Rectal smooth muscle tissue (tissue), 1 donor: ENCODE measurements around the gene OPALIN.

Experiments used
- H3K27ac ChIP-seq: one replicate; pipeline ENCODE4 v1.7.0; 2013; ENCODE audit warnings: low read depth, low read length, inconsistent platforms
- H3K27me3 ChIP-seq: one replicate; pipeline ENCODE4 v1.7.0; 2013; ENCODE audit warnings: low read length; ENCODE audit not compliant: control insufficient read depth, insufficient read depth
- H3K36me3 ChIP-seq: one replicate; pipeline ENCODE4 v1.7.0; 2013; ENCODE audit warnings: low read length; ENCODE audit not compliant: control insufficient read depth, insufficient read depth
- H3K4me1 ChIP-seq: one replicate; pipeline ENCODE4 v1.7.0; 2013; ENCODE audit warnings: low read length; ENCODE audit not compliant: control insufficient read depth, insufficient read depth
- H3K4me3 ChIP-seq: one replicate; pipeline ENCODE4 v1.7.0; 2013; ENCODE audit warnings: low read length
- H3K9ac ChIP-seq: one replicate; pipeline ENCODE4 v1.7.0; 2013; ENCODE audit warnings: low read length

OPALIN gene

GRCh38 chr10:96304230-96304629 is 54.6 kb downstream of the OPALIN start, which contains the start of gene DNTT:
Gene DNTT, plus strand, starts transcription at chr10:96304434. Its CDS starts 64 bp downstream, at chr10:96304498.
- Histone ChIP-seq H3K4me1 (peaks cover 4% of the 10 kb centered on the region), H3K4me3 (no peak within 1 kb of the TSS), H3K27ac (no peak within 1 kb of the TSS)

GRCh38 chr10:96301616-96302015 is 57.2 kb downstream of the OPALIN start:
- no peaks in the 10 kb centered on the region for H3K4me1 ChIP-seq

More at GRCh38 chr10:96304230-96304629, 54.6 kb downstream of the OPALIN start, which contains the start of gene DNTT:
- no peaks in the 10 kb centered on the region for H3K36me3 ChIP-seq
- no peak within 1 kb of the TSS for H3K9ac ChIP-seq
- no peaks in the 10 kb centered on the region for H3K27me3 ChIP-seq

GRCh38 chr10:96299383-96299782 is 59.4 kb downstream of the OPALIN start:
- H3K9ac ChIP-seq, result no peak overlapping the region
- no peaks in the 10 kb centered on the region for H3K36me3 ChIP-seq
- no peaks in the 10 kb centered on the region for H3K27me3 ChIP-seq
- H3K27ac ChIP-seq, result no peak overlapping the region
- no peak overlapping the region for H3K4me3 ChIP-seq
- no peaks in the 10 kb centered on the region for H3K4me1 ChIP-seq

More at GRCh38 chr10:96301616-96302015, 57.2 kb downstream of the OPALIN start:
- no peaks in the 10 kb centered on the region for H3K36me3 ChIP-seq
- no peaks in the 10 kb centered on the region for H3K27me3 ChIP-seq
- no peak overlapping the region for H3K4me3 ChIP-seq
- H3K9ac ChIP-seq, result no peak overlapping the region
- H3K27ac ChIP-seq, result no peak overlapping the region

GRCh38 chr10:96298362-96298761 is 60.4 kb downstream of the OPALIN start:
- H3K4me1 ChIP-seq, result no peaks in the 10 kb centered on the region
- H3K27ac ChIP-seq, result no peak overlapping the region
- no peaks in the 10 kb centered on the region for H3K36me3 ChIP-seq
- no peak overlapping the region for H3K4me3 ChIP-seq
- H3K27me3 ChIP-seq, result no peaks in the 10 kb centered on the region
- no peak overlapping the region for H3K9ac ChIP-seq

GRCh38 chr10:96297486-96297885 is 61.3 kb downstream of the OPALIN start:
- Histone ChIP-seq H3K27me3 (no peaks in the 10 kb centered on the region), H3K4me1 (no peaks in the 10 kb centered on the region), H3K36me3 (no peaks in the 10 kb centered on the region), H3K4me3 (no peak overlapping the region), H3K9ac (no peak overlapping the region), H3K27ac (no peak overlapping the region)

- Histone ChIP-seq H3K36me3 (no peaks in the 10 kb centered on the region), H3K27me3 (no peaks in the 10 kb centered on the region), H3K4me3 (no peak overlapping the region)
Observed at GRCh38 chr10:96295475-96295874, 63.3 kb downstream of the OPALIN start.

More at GRCh38 chr10:96295475-96295874, 63.3 kb downstream of the OPALIN start:
- no peak overlapping the region for H3K27ac ChIP-seq
- H3K9ac ChIP-seq, result no peak overlapping the region
- H3K4me1 ChIP-seq, result no peaks in the 10 kb centered on the region
